K562 (cell line): ENCODE measurements around the gene PPAN. TPM values are rescaled to one million over a fixed set of nuclear protein-coding genes. Genes with fewer than 3 reads are reported as not detected.

Experiments used
- CCAR2 ChIP-seq: fragments of 200-400 bp; formaldehyde crosslinking; IDR thresholded peaks from 2 replicates; pipeline ENCODE4 v1.6.1; 2017; ENCODE audit warnings: mild to moderate bottlenecking, low read depth, low read length
- CHD2 ChIP-seq: IDR thresholded peaks from 2 replicates; pipeline ENCODE4 v1.6.1; 2011; ENCODE audit warnings: low read depth, low read length
- ELF4 ChIP-seq: fragments of 450-650 bp; formaldehyde crosslinking; IDR thresholded peaks from 2 replicates; pipeline ENCODE4 v1.4.0; 2022; ENCODE audit warnings: missing genetic modification characterization
- HLTF ChIP-seq: fragments of 450-650 bp; IDR thresholded peaks from 2 replicates; pipeline ENCODE4 v1.6.1; 2016
- HNRNPH1 ChIP-seq: fragments of 200-400 bp; formaldehyde crosslinking; optimal IDR thresholded peaks from 2 replicates; pipeline ENCODE3; 2017; ENCODE audit warnings: low read depth, mild to moderate bottlenecking, low read length, moderate library complexity
- ILK ChIP-seq: fragments of 450-650 bp; IDR thresholded peaks from 2 replicates; pipeline ENCODE4 v1.6.1; 2016; ENCODE audit warnings: missing genetic modification characterization, low read depth, mild to moderate bottlenecking, missing compliant biosample characterization, moderate library complexity, borderline replicate concordance
- MAFF ChIP-seq: IDR thresholded peaks from 2 replicates; pipeline ENCODE4 v1.6.1; 2012; ENCODE audit warnings: low read length, improper control_type of control experiment
- MCM2 ChIP-seq: fragments of 450-650 bp; IDR thresholded peaks from 2 replicates; pipeline ENCODE4 v1.6.1; 2017; ENCODE audit warnings: low read depth, mild to moderate bottlenecking
- MEF2D ChIP-seq: conservative IDR thresholded peaks from 2 replicates; pipeline ENCODE4 v1.6.1; 2016; ENCODE audit warnings: low read depth, missing genetic modification characterization, missing compliant biosample characterization
- MTA3 ChIP-seq: fragments of 450-650 bp; formaldehyde crosslinking; IDR thresholded peaks from 2 replicates; pipeline ENCODE4 v1.6.1; 2017; ENCODE audit warnings: mild to moderate bottlenecking, borderline replicate concordance
- NCOA2 ChIP-seq, 2 experiments: fragments of 450-650 bp; IDR thresholded peaks; 2 replicates each; pipeline ENCODE4 v1.6.1; 2018; ENCODE audit warnings: mild to moderate bottlenecking in 2 of 2, moderate library complexity in 1 of 2; ENCODE audit not compliant: partially characterized antibody in 2 of 2
- PHF21A ChIP-seq: fragments of 450-650 bp; IDR thresholded peaks from 2 replicates; pipeline ENCODE4 v1.6.1; 2017; ENCODE audit warnings: low read depth, borderline replicate concordance
- TSC22D4 ChIP-seq: fragments of 450-650 bp; IDR thresholded peaks from 2 replicates; pipeline ENCODE4 v1.6.1; 2016; ENCODE audit warnings: missing genetic modification characterization, missing biosample characterization, control low read depth
- ZC3H8 ChIP-seq: fragments of 450-650 bp; IDR thresholded peaks from 2 replicates; pipeline ENCODE4 v1.6.1; 2017
- ZFX ChIP-seq: sonication (generic); formaldehyde crosslinking; IDR thresholded peaks from 2 replicates; pipeline ENCODE4 v1.8.0; 2022; ENCODE audit warnings: mild to moderate bottlenecking, missing genetic modification reagents, moderate library complexity
- ZNF586 ChIP-seq: fragments of 450-650 bp; formaldehyde crosslinking; conservative IDR thresholded peaks from 2 replicates; pipeline ENCODE4 v1.4.0; 2020; ENCODE audit warnings: mild to moderate bottlenecking, moderate library complexity
- ZNF589 ChIP-seq: fragments of 200-800 bp; sonication (Bioruptor generic); IDR thresholded peaks from 2 replicates; pipeline ENCODE4 v1.6.1; 2016; ENCODE audit warnings: low read depth, missing genetic modification characterization, missing compliant biosample characterization
- ZNF785 ChIP-seq: fragments of 250-450 bp; sonication (Bioruptor Pico); IDR thresholded peaks from 2 replicates; pipeline ENCODE4 v1.4.0; 2020; ENCODE audit warnings: mild to moderate bottlenecking
- polyA plus RNA-seq, 8 experiments: library from polyadenylated mRNA; depleted of rRNA in 4 of 8; stranded (reverse) in 5 of 8; unstranded in 3 of 8; fragments of >200 nt; fragmentation: Nextera tagmentation in 2 of 8; fragmentation: Illumina TruSeq in 1 of 8; extraction: Ambion mirVana in 2 of 8; extraction: Trizol in 1 of 8; gene quantifications; 2 replicates each; pipeline versions ENCODE4 v1.2.1 to v1.2.3, GENCODE V29; 2011 to 2014; ENCODE audit warnings: inconsistent platforms in 1 of 8, missing spikeins in 1 of 8
- total RNA-seq, 7 experiments: library from RNA; depleted of rRNA in 6 of 7; stranded (reverse); fragments of >200 nt in 6 of 7; fragmentation: Illumina TruSeq in 2 of 7; extraction: Trizol in 2 of 7; gene quantifications; 2 replicates each; pipeline versions ENCODE4 v1.2.1 to v1.2.3, GENCODE V29; 2011 to 2021; ENCODE audit warnings: low replicate concordance in 1 of 7
- TF ChIP-seq, protein P1 (sequence below): sonication (generic); formaldehyde crosslinking; IDR thresholded peaks from 2 replicates; pipeline ENCODE4 v1.8.1; 2023; ENCODE audit warnings: mild to moderate bottlenecking, missing genetic modification reagents
- TF ChIP-seq, protein P2 (sequence below), 3 experiments: IDR thresholded peaks in 2 of 3; conservative IDR thresholded peaks in 1 of 3; 2 replicates each; pipeline ENCODE4 v1.5.1; 2011 to 2012; ENCODE audit warnings: low read length in 3 of 3, mild to moderate bottlenecking in 3 of 3, control low read depth in 2 of 3, improper control_type of control experiment in 1 of 3, inconsistent platforms in 1 of 3, low read depth in 1 of 3, mixed read lengths in 1 of 3, moderate library complexity in 1 of 3; ENCODE audit not compliant: insufficient read depth in 2 of 3
- TF ChIP-seq, protein P3 (sequence below): fragments of 250-450 bp; sonication (Bioruptor Pico); IDR thresholded peaks from 2 replicates; pipeline ENCODE4 v1.4.0; 2020; ENCODE audit warnings: mild to moderate bottlenecking
- TF ChIP-seq, protein P4 (sequence below): fragments of 450-650 bp; IDR thresholded peaks from 2 replicates; pipeline ENCODE4 v1.6.1; 2016; ENCODE audit warnings: antibody characterized with exemption

PPAN gene
- total and polyA plus RNA-seq, 9 of the 15 experiments (the other 6 are each of a cell fraction or from before 2014, with no cell fraction given) = 2.2 to 129 (median 59.1) TPM

DNA sequence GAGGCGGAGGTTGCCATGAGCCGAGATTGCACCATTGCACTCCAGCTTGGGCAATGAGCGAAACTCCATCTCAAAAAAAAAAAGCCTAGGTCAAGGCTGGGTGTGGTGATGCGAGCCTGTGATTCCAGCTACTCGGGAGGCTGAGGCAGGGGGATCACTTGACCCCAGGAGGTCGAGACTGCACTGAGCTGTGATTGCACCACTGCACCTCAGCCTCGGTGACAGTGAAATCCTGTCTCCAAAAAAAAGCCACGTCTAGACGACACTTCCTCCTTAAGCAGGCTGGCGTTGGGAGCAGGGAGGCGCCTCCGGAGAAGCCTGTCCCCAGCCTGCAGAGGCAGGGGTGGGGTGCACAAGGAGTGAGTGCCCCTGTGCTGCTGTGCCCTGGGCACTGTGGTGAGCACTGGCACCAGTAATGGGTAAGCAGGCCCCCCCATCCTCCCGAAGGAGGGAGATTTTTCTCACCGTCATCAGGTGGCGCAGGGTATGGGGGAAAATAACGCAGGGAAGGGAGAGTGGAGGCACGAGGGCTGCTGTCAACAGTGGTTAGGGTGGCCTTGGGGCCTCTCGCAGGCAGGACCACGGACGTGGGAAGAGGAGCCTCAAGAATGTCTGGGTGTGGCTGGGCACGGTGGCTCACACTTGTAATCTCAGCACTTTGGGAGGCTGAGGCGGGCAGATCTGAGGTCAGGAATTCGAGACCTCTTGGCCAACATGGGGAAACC lies 6.0 kb downstream of the PPAN start (continued):
- TF ChIP-seq, protein P1, sequence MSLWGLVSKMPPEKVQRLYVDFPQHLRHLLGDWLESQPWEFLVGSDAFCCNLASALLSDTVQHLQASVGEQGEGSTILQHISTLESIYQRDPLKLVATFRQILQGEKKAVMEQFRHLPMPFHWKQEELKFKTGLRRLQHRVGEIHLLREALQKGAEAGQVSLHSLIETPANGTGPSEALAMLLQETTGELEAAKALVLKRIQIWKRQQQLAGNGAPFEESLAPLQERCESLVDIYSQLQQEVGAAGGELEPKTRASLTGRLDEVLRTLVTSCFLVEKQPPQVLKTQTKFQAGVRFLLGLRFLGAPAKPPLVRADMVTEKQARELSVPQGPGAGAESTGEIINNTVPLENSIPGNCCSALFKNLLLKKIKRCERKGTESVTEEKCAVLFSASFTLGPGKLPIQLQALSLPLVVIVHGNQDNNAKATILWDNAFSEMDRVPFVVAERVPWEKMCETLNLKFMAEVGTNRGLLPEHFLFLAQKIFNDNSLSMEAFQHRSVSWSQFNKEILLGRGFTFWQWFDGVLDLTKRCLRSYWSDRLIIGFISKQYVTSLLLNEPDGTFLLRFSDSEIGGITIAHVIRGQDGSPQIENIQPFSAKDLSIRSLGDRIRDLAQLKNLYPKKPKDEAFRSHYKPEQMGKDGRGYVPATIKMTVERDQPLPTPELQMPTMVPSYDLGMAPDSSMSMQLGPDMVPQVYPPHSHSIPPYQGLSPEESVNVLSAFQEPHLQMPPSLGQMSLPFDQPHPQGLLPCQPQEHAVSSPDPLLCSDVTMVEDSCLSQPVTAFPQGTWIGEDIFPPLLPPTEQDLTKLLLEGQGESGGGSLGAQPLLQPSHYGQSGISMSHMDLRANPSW (CRISPR knock-in tag) = no peak
- TF ChIP-seq CHD2 (0 out of 2 replicates have a peak, but pooled peaks have one; percentile 22), HLTF (no peak), ZNF589 (CRISPR knock-in tag) (no peak), TSC22D4 (no peak), CCAR2 (no peak), ZNF586 (no peak), HNRNPH1 (no peak), MAFF (no peak), ZNF785 (CRISPR knock-in tag) (no peak), NCOA2 (IDR thresholded peaks at IDR 0.05; ENCODE audit: partially characterized antibody in 2 of 2) (no peak), ILK (no peak), MEF2D (tag) (no peak), MCM2 (no peak), ELF4 (CRISPR knock-in tag) (0 out of 2 replicates have a peak, but pooled peaks have one; percentile 5), MTA3 (0 out of 2 replicates have a peak, but pooled peaks have one; percentile 18), ZC3H8 (no peak), PHF21A (no peak), ZFX (CRISPR knock-in tag) (no peak)
- TF ChIP-seq, protein P2, sequence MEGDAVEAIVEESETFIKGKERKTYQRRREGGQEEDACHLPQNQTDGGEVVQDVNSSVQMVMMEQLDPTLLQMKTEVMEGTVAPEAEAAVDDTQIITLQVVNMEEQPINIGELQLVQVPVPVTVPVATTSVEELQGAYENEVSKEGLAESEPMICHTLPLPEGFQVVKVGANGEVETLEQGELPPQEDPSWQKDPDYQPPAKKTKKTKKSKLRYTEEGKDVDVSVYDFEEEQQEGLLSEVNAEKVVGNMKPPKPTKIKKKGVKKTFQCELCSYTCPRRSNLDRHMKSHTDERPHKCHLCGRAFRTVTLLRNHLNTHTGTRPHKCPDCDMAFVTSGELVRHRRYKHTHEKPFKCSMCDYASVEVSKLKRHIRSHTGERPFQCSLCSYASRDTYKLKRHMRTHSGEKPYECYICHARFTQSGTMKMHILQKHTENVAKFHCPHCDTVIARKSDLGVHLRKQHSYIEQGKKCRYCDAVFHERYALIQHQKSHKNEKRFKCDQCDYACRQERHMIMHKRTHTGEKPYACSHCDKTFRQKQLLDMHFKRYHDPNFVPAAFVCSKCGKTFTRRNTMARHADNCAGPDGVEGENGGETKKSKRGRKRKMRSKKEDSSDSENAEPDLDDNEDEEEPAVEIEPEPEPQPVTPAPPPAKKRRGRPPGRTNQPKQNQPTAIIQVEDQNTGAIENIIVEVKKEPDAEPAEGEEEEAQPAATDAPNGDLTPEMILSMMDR (IDR thresholded peaks at IDR 0.05 in 2 of 3, conservative IDR thresholded peaks at IDR 0.05 in 1 of 3; ENCODE audit: insufficient read depth in 2 of 3, low read depth in 1 of 3, low read length in 3 of 3) = no peak
- TF ChIP-seq, protein P3, sequence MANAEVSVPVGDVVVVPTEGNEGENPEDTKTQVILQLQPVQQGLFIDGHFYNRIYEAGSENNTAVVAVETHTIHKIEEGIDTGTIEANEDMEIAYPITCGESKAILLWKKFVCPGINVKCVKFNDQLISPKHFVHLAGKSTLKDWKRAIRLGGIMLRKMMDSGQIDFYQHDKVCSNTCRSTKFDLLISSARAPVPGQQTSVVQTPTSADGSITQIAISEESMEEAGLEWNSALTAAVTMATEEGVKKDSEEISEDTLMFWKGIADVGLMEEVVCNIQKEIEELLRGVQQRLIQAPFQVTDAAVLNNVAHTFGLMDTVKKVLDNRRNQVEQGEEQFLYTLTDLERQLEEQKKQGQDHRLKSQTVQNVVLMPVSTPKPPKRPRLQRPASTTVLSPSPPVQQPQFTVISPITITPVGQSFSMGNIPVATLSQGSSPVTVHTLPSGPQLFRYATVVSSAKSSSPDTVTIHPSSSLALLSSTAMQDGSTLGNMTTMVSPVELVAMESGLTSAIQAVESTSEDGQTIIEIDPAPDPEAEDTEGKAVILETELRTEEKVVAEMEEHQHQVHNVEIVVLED (CRISPR knock-in tag) = no peak
- TF ChIP-seq, protein P4, sequence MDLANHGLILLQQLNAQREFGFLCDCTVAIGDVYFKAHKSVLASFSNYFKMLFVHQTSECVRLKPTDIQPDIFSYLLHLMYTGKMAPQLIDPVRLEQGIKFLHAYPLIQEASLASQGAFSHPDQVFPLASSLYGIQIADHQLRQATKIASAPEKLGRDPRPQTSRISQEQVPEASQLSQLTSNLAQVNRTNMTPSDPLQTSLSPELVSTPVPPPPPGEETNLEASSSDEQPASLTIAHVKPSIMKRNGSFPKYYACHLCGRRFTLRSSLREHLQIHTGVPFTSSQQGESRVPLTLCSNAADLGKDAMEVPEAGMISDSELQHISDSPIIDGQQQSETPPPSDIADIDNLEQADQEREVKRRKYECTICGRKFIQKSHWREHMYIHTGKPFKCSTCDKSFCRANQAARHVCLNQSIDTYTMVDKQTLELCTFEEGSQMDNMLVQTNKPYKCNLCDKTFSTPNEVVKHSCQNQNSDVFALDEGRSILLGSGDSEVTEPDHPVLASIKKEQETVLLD = no peak
